PFSK-1 (cell line): ENCODE data around the gene MAPT.

Source experiments
- POLR2AphosphoS5 ChIP-seq: IDR thresholded peaks from 2 replicates; pipeline ENCODE4 v1.6.1; 2012; ENCODE audit warnings: low read depth, mild to moderate bottlenecking, control low read depth, low read length, moderate library complexity
- SIN3A ChIP-seq: IDR thresholded peaks from 2 replicates; pipeline ENCODE4 v1.6.1; 2012; ENCODE audit warnings: mild to moderate bottlenecking, low read length, moderate library complexity, borderline replicate concordance; ENCODE audit not compliant: insufficient read depth
- TF ChIP-seq, protein P1 (sequence below), 2 experiments: IDR thresholded peaks; 2 replicates each; pipeline versions ENCODE4 v1.6.1 to v1.8.0; 2011 to 2012; ENCODE audit warnings: low read depth in 2 of 2, low read length in 2 of 2, control low read depth in 1 of 2, inconsistent platforms in 1 of 2, mild to moderate bottlenecking in 1 of 2, moderate library complexity in 1 of 2; ENCODE audit not compliant: insufficient read depth in 1 of 2

DNA sequence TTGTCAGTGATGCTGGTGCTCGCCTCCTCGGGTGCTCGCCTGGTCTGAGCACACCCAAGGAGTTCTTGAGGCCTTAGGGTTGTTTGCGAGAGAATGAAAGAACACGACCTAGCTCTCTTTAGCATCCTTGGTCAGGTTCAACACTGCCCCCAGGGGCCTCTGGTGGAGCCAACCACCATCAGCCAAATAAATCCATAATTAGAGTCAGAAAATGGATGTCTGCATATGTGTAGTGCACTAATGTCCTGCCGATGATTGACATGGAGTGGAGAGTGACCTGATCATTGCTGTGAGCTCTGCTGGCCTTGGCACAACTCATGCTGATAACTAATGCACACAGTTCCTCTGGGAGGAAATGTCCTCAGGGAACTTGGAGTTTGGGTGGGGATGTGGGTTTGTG lies 96.5 kb downstream of the MAPT start:
- TF ChIP-seq POLR2AphosphoS5 (no peak), SIN3A (no peak)
- TF ChIP-seq, protein P1, sequence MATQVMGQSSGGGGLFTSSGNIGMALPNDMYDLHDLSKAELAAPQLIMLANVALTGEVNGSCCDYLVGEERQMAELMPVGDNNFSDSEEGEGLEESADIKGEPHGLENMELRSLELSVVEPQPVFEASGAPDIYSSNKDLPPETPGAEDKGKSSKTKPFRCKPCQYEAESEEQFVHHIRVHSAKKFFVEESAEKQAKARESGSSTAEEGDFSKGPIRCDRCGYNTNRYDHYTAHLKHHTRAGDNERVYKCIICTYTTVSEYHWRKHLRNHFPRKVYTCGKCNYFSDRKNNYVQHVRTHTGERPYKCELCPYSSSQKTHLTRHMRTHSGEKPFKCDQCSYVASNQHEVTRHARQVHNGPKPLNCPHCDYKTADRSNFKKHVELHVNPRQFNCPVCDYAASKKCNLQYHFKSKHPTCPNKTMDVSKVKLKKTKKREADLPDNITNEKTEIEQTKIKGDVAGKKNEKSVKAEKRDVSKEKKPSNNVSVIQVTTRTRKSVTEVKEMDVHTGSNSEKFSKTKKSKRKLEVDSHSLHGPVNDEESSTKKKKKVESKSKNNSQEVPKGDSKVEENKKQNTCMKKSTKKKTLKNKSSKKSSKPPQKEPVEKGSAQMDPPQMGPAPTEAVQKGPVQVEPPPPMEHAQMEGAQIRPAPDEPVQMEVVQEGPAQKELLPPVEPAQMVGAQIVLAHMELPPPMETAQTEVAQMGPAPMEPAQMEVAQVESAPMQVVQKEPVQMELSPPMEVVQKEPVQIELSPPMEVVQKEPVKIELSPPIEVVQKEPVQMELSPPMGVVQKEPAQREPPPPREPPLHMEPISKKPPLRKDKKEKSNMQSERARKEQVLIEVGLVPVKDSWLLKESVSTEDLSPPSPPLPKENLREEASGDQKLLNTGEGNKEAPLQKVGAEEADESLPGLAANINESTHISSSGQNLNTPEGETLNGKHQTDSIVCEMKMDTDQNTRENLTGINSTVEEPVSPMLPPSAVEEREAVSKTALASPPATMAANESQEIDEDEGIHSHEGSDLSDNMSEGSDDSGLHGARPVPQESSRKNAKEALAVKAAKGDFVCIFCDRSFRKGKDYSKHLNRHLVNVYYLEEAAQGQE (IDR thresholded peaks at IDR 0.05; ENCODE audit: insufficient read depth in 1 of 2, low read depth in 2 of 2, low read length in 2 of 2): no peak
